Calu3 (cell line): ENCODE measurements around the gene TMEM200B. TPM values are rescaled to one million over a fixed set of nuclear protein-coding genes. Genes with fewer than 3 reads are reported as not detected.
"Not testable (repeated sequence)": the region's sequence is repeated elsewhere in the genome, so short reads cannot be mapped to it uniquely, and the experiment has no call there.

ENCODE experiments used
- BruUV-seq: library from RNA; stranded (reverse); fragments of 400-500 nt; replicated peaks from 2 replicates; lab custom pipeline; 2021; lab: Mats Ljungman, UMichigan
- CTCF ChIA-PET: fragments of 300-600 bp; sonication (Branson Sonifier 250); formaldehyde crosslinking; loops from one replicate; lab custom pipeline; 2022; ENCODE audit warnings: antibody characterized with exemption; lab: Charles Lee
- DNase-seq: peaks from one replicate; pipeline ENCODE4 v3.0.0; 2022
- H3K27ac Mint-ChIP-seq: one replicate; pipeline ENCODE4 v1.8.0; 2022; ENCODE audit warnings: mixed read lengths; ENCODE audit not compliant: unreplicated experiment
- H3K27me3 Mint-ChIP-seq: one replicate; pipeline ENCODE4 v1.8.0; 2022; ENCODE audit warnings: mixed read lengths; ENCODE audit not compliant: unreplicated experiment
- H3K36me3 Mint-ChIP-seq: one replicate; pipeline ENCODE4 v1.8.0; 2022; ENCODE audit warnings: mild to moderate bottlenecking, moderate library complexity, mixed read lengths; ENCODE audit not compliant: insufficient read depth, unreplicated experiment
- H3K4me1 Mint-ChIP-seq: one replicate; pipeline ENCODE4 v1.8.0; 2022; ENCODE audit warnings: mild to moderate bottlenecking, low read depth, mixed read lengths; ENCODE audit not compliant: unreplicated experiment
- H3K4me3 Mint-ChIP-seq: one replicate; pipeline ENCODE4 v1.8.0; 2022; ENCODE audit warnings: mild to moderate bottlenecking, low read depth, moderate library complexity, mixed read lengths; ENCODE audit not compliant: unreplicated experiment
- H3K9me3 Mint-ChIP-seq: one replicate; pipeline ENCODE4 v1.8.0; 2022; ENCODE audit warnings: low read depth, mixed read lengths; ENCODE audit not compliant: unreplicated experiment
- intact Hi-C: fragments of 100-400 bp; cut with micrococcal nuclease; formaldehyde crosslinking; loops from one replicate; pipeline ENCODE4 v1.10.0; 2022; ENCODE audit not compliant: unreplicated experiment
- total RNA-seq: library from RNA; stranded (reverse); gene quantifications from 2 replicates; pipeline ENCODE4 v1.2.3, GENCODE V29; 2022
- TF ChIP-seq, protein P1 (sequence below): fragments of 200-600 bp; IDR thresholded peaks from one replicate; pipeline ENCODE4 v1.8.0; 2022; ENCODE audit warnings: antibody characterized with exemption; ENCODE audit not compliant: unreplicated experiment

Gene TMEM200B
- total RNA-seq, 1 experiment from 2014 or later: not detected

DNA sequence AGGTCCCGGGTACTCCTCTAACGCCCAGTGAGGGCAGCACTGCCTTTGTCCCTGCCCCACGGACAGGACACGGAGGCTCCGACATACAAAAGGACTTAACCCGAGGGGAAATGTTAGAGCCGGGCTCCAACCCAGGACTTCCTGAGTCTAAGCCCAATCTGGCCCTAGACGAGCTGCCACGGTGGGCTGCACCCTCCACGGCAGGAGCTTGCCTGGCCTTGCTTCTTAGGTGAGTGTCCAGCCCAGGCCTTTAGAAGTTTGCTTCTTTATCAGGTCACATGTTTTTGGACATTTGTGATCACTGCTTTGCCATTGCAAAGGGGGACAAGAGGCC is 11.0 kb upstream of the TMEM200B start:
- CTCF ChIA-PET: no interaction called here
- Mint-ChIP-seq H3K4me1 (peaks cover 9% of the 10 kb centered on the region), H3K4me3 (peak overlapping the region; percentile 54), H3K27me3 (peaks cover 42% of the 10 kb centered on the region), H3K9me3 (no peaks in the 10 kb centered on the region), H3K36me3 (no peaks in the 10 kb centered on the region), H3K27ac (no peak overlapping the region)
- BruUV-seq: no TSS peak
- no peak for DNase-seq
- TF ChIP-seq, protein P1, sequence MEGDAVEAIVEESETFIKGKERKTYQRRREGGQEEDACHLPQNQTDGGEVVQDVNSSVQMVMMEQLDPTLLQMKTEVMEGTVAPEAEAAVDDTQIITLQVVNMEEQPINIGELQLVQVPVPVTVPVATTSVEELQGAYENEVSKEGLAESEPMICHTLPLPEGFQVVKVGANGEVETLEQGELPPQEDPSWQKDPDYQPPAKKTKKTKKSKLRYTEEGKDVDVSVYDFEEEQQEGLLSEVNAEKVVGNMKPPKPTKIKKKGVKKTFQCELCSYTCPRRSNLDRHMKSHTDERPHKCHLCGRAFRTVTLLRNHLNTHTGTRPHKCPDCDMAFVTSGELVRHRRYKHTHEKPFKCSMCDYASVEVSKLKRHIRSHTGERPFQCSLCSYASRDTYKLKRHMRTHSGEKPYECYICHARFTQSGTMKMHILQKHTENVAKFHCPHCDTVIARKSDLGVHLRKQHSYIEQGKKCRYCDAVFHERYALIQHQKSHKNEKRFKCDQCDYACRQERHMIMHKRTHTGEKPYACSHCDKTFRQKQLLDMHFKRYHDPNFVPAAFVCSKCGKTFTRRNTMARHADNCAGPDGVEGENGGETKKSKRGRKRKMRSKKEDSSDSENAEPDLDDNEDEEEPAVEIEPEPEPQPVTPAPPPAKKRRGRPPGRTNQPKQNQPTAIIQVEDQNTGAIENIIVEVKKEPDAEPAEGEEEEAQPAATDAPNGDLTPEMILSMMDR: no peak
- intact Hi-C loops: no loop called here

DNA sequence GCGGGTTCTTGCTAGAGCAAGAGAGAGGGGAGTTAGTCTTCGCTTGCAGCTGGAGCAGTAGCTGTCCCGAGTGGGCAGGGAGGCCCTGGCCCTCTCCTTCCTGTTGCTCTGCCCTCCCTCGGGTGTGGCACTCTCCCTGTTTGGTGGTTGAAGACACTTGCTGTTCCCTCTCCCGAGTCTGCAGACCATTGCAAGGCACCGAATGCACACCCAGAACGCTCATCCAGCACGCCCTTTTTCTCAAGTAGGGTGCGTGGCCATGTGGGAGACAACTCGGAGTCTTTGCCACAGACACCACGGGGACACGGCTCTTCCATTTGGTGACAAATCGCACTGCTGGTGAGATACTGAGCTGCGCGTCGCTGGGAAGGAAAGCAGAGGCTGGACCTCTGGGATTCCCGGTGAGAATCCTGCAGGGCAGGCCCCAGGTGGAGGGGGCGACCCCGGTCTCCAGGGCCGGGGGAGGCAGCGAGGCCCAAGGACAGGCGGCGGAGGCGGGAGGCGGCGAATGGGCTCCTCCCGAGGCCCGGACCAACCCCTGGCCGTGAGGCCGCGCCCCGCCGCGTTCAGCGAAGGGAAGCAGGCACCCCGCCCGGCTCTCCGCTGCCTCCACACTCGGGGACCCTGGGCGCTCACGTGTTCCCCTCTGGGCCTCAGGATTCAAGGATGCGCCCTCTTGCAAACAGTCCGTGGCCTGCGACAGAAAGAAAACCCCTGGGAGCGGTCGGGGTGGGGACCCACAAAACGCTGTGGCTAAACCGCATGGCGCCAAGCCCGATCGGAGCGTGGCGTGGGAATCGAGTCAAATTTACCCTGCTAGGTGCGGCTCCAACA is 10.4 kb upstream of the TMEM200B start:
- Mint-ChIP-seq H3K27ac (no peak overlapping the region), H3K4me1 (peaks cover 9% of the 10 kb centered on the region), H3K27me3 (peaks cover 42% of the 10 kb centered on the region), H3K36me3 (no peaks in the 10 kb centered on the region), H3K9me3 (no peaks in the 10 kb centered on the region), H3K4me3 (peak overlapping the region; percentile 54)
- no TSS peak for BruUV-seq
- no peak for DNase-seq
- CTCF ChIA-PET: interaction anchor here (0.6 kb wide), 1 partner anchor 174 kb away, joined by 13 read pairs; no protein-coding TSS in a partner anchor
- TF ChIP-seq, protein P1: no peak
- intact Hi-C loops: no loop called here

DNA sequence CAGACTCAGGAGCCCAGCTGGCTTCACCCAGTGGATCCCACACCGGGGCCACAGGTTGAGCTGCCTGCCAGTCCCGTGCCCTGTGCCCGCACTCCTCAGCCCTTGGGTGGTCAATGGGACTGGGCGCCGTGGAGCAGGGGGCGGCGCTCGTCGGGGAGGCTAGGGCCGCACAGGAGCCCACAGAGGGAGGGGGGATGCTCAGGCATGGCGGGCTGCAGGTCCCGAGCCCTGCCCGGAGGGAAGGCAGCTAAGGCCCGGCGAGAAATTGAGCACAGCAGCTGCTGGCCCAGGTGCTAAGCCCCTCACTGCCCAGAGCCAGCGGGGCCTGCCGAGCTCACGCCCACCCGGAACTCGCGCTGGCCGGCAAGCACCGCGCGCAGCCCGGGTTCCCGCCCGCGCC is 7.4 kb upstream of the TMEM200B start:
- DNase-seq, BruUV-seq, H3K36me3 Mint-ChIP-seq, H3K4me1 Mint-ChIP-seq, H3K4me3 Mint-ChIP-seq, H3K27ac Mint-ChIP-seq, H3K9me3 Mint-ChIP-seq, intact Hi-C loops: not testable (repeated sequence)
- CTCF ChIA-PET: interaction anchor here (0.6 kb wide), 1 partner anchor 14 kb away, joined by 3 read pairs; no protein-coding TSS in a partner anchor
- peaks cover 56% of the 10 kb centered on the region for H3K27me3 Mint-ChIP-seq

DNA sequence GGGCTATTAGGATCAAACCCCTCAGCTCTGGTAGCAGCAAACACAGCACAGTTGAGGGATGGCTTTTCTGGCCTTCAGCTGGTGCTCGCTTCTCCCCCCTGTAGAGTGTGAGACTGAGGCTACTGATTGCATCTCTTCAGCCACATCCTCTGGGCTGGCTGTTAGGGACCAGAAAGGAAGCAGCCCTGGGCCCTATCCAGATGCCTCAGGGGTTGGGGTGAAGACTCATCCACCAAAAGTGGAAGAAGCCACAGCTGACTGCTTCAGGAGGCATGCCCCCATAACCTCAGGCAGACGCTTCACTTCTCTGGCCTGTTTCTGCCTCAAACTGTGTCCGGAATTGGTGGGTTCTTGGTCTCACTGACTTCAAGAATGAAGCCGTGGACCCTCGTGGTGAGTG is 6.2 kb upstream of the TMEM200B start:
- no peak for DNase-seq
- intact Hi-C loops: no loop called here
- peaks cover 5% of the 10 kb centered on the region for H3K36me3 Mint-ChIP-seq
- BruUV-seq: no TSS peak
- no peak overlapping the region for H3K27ac Mint-ChIP-seq
- CTCF ChIA-PET: interaction anchor here (0.5 kb wide), 1 partner anchor 24 kb away, joined by 3 read pairs; no protein-coding TSS in a partner anchor
- H3K9me3 Mint-ChIP-seq: no peaks in the 10 kb centered on the region
- no peak overlapping the region for H3K4me3 Mint-ChIP-seq
- TF ChIP-seq, protein P1: no peak
- peaks cover 9% of the 10 kb centered on the region for H3K4me1 Mint-ChIP-seq
- H3K27me3 Mint-ChIP-seq: peaks cover 59% of the 10 kb centered on the region

DNA sequence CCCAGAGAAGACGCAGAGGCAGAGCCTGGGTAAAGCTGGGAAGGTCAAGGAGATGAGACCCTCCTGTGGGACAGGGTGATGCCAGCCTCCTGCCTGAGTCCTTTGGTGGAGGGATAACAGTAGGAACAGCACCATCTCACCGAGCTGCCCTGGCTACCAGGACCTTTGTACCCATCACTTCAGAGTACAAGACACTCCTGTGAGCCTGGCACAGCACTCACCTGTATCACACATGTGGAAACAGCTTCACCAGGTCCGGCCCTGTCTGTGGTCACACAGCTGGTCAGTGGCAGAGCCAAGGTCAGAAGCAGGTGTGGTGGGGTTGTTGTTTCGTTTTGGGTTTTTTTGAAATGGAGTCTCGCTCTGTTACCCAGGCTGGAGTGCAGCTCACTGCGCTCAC is 5.0 kb upstream of the TMEM200B start:
- intact Hi-C loops: no loop called here
- TF ChIP-seq, protein P1: no peak
- H3K4me3 Mint-ChIP-seq: no peak overlapping the region
- H3K36me3 Mint-ChIP-seq: peaks cover 10% of the 10 kb centered on the region
- no peaks in the 10 kb centered on the region for H3K9me3 Mint-ChIP-seq
- CTCF ChIA-PET: no interaction called here
- no peak overlapping the region for H3K27ac Mint-ChIP-seq
- BruUV-seq: no TSS peak
- no peak for DNase-seq
- peaks cover 8% of the 10 kb centered on the region for H3K4me1 Mint-ChIP-seq
- H3K27me3 Mint-ChIP-seq: peaks cover 51% of the 10 kb centered on the region
